Measurements from ENCODE around the gene SHISAL2A. TPM values are rescaled to one million over a fixed set of nuclear protein-coding genes. Genes with fewer than 3 reads are reported as not detected.

The SHISAL2A gene
- total and polyA plus RNA-seq, 2 of the 4 experiments (the other 2 are of a cell fraction): not detected

DNA sequence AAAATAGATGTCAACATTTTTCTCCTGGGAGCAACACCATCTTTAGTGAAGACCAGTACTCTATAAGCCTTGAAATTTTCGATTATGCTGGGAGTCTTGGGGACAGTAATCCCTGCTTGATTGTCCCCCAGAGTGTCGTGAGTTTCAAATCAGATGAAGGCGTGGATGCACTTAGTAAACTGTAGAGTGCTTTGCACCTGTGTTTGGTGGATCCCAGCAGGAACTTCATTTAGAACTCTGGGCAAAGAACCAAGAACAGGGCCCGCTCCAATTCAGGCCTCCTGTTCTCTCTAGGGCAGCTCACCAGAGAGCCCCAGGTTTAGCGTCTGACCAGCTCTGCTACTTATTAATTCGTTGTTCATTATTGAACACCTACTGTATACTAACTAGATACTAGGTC, 29.3 kb upstream of the SHISAL2A start:
- 80% methylated on average over 1 of the region's 6 CpGs; no CpG with 5 or more reads in 1 of the 2 experiments for WGBS, 2 experiments (ENCODE audit: extremely low coverage in 2 of 2, insufficient read length in 1 of 2)
- Histone ChIP-seq H3K9ac (ENCODE audit: low read depth, low read length) (no peak overlapping the region), H3K4me3 (ENCODE audit: insufficient read depth, low read depth, low read length) (no peak overlapping the region), H3K27ac (ENCODE audit: insufficient read depth, low read length) (no peak overlapping the region), H2BK5ac (ENCODE audit: low read depth, low read length, poor library complexity, severe bottlenecking) (no peak overlapping the region), H3K79me1 (ENCODE audit: low read depth in 1 of 2, low read length in 2 of 2) (no peaks in the 10 kb centered on the region), H3K56ac (ENCODE audit: extremely low read depth, insufficient read depth, low read length) (no peak overlapping the region), H3K9me3 (ENCODE audit: control insufficient read depth, insufficient read depth, low read length) (no peaks in the 10 kb centered on the region), H2BK15ac (ENCODE audit: low read depth, low read length) (no peak overlapping the region), H2BK120ac (ENCODE audit: low read depth, low read length) (no peak overlapping the region), H4K20me1 (ENCODE audit: insufficient read depth, low read length) (no peaks in the 10 kb centered on the region), H3K14ac (replicated peaks; ENCODE audit: low read depth, low read length) (no peak overlapping the region), H3K36me3 (ENCODE audit: control insufficient read depth, insufficient read depth, low read length) (no peaks in the 10 kb centered on the region), H2BK20ac (ENCODE audit: low read depth, low read length) (no peak overlapping the region), H4K8ac (ENCODE audit: low read depth in 2 of 2, low read length in 2 of 2) (no peak overlapping the region; a peak in 1 of 4 replicates), H3K27me3 (ENCODE audit: control insufficient read depth, insufficient read depth, low read length) (peaks cover 10% of the 10 kb centered on the region; the same call in 1 of the 2 replicates), H3K18ac (ENCODE audit: low read depth, low read length) (no peak overlapping the region), H3K23ac (ENCODE audit: low read depth, low read length) (0 out of 2 replicates have a peak overlapping the region, but pooled peaks have one; percentile 42), H3K4me2 (ENCODE audit: low read depth, low read length) (no peak overlapping the region), H4K91ac (ENCODE audit: insufficient read depth, low read depth, low read length) (no peak overlapping the region), H2AK5ac (ENCODE audit: low read depth, low read length) (no peak overlapping the region), H3K4ac (ENCODE audit: low read depth, low read length) (no peak overlapping the region), H4K5ac (ENCODE audit: low read depth, low read length) (no peak overlapping the region), H3K9me1 (ENCODE audit: insufficient read depth, low read length) (peaks cover 7% of the 10 kb centered on the region), H2AFZ (replicated peaks; ENCODE audit: low read length, poor library complexity) (peak overlapping the region; percentile 14), H2AK9ac (replicated peaks; ENCODE audit: low read depth, low read length, poor library complexity) (no peak overlapping the region), H3K4me1 (ENCODE audit: control insufficient read depth, insufficient read depth, low read length) (peaks cover 5% of the 10 kb centered on the region; the same call in 1 of the 2 replicates)
- no TSS peak for BruUV-seq (replicated peaks)
- ChIA-PET POLR2A (ENCODE audit: unreplicated experiment) (no interaction called here), CTCF (no interaction called here)
- ATAC-seq (ENCODE audit: low read depth) (no peak), DNase-seq (no peak)
- dilution Hi-C loops (cut with HindIII; ENCODE audit: low sequenced_read_pairs, unreplicated experiment) (no loop called here), in situ Hi-C loops (cut with MboI; ENCODE audit: low sequenced_read_pairs) (no loop called here), intact Hi-C loops (cut with micrococcal nuclease) (no loop called here)
- TF ChIP-seq FOS (IDR thresholded peaks at IDR 0.05; ENCODE audit: low read depth, low read length) (no peak), MAFK (IDR thresholded peaks at IDR 0.05; ENCODE audit: low read depth, low read length) (no peak), CHD1 (IDR thresholded peaks at IDR 0.05; ENCODE audit: low read depth, low read length) (no peak), RAD21 (IDR thresholded peaks at IDR 0.05; ENCODE audit: low read length) (no peak), BHLHE40 (IDR thresholded peaks at IDR 0.05; ENCODE audit: low read depth, low read length) (no peak), NFE2L2 (IDR thresholded peaks at IDR 0.05; ENCODE audit: low read depth, low read length) (no peak), RFX5 (IDR thresholded peaks at IDR 0.05; ENCODE audit: low read depth, low read length) (no peak), RCOR1 (IDR thresholded peaks at IDR 0.05; ENCODE audit: insufficient replicate concordance, low read length) (no peak), MAZ (IDR thresholded peaks at IDR 0.05; ENCODE audit: borderline replicate concordance, low read depth, low read length) (no peak)
- TF ChIP-seq, protein P1, sequence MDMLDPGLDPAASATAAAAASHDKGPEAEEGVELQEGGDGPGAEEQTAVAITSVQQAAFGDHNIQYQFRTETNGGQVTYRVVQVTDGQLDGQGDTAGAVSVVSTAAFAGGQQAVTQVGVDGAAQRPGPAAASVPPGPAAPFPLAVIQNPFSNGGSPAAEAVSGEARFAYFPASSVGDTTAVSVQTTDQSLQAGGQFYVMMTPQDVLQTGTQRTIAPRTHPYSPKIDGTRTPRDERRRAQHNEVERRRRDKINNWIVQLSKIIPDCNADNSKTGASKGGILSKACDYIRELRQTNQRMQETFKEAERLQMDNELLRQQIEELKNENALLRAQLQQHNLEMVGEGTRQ (IDR thresholded peaks at IDR 0.05; ENCODE audit: low read depth, low read length): no peak
- TF ChIP-seq, protein P2, sequence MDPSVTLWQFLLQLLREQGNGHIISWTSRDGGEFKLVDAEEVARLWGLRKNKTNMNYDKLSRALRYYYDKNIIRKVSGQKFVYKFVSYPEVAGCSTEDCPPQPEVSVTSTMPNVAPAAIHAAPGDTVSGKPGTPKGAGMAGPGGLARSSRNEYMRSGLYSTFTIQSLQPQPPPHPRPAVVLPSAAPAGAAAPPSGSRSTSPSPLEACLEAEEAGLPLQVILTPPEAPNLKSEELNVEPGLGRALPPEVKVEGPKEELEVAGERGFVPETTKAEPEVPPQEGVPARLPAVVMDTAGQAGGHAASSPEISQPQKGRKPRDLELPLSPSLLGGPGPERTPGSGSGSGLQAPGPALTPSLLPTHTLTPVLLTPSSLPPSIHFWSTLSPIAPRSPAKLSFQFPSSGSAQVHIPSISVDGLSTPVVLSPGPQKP (IDR thresholded peaks at IDR 0.05; ENCODE audit: borderline replicate concordance, low read depth, low read length): no peak
- TF ChIP-seq, protein P3, sequence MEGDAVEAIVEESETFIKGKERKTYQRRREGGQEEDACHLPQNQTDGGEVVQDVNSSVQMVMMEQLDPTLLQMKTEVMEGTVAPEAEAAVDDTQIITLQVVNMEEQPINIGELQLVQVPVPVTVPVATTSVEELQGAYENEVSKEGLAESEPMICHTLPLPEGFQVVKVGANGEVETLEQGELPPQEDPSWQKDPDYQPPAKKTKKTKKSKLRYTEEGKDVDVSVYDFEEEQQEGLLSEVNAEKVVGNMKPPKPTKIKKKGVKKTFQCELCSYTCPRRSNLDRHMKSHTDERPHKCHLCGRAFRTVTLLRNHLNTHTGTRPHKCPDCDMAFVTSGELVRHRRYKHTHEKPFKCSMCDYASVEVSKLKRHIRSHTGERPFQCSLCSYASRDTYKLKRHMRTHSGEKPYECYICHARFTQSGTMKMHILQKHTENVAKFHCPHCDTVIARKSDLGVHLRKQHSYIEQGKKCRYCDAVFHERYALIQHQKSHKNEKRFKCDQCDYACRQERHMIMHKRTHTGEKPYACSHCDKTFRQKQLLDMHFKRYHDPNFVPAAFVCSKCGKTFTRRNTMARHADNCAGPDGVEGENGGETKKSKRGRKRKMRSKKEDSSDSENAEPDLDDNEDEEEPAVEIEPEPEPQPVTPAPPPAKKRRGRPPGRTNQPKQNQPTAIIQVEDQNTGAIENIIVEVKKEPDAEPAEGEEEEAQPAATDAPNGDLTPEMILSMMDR (conservative IDR thresholded peaks at IDR 0.05; ENCODE audit: low read depth, low read length): no peak
